WTC11 (cell line): Measurements from ENCODE around the gene STK16. TPM values are rescaled to one million over a fixed set of nuclear protein-coding genes. Genes with fewer than 3 reads are reported as not detected.

Source experiments
- ATAC-seq: fragments of 200-7000 bp; cut with Tn5 transposase; 2 replicates; pipeline ENCODE4 v1.10.0; 2021; ENCODE audit warnings: mild to moderate bottlenecking, moderate library complexity
- CTCF ChIA-PET: fragments of 300-600 bp; sonication (Branson Sonifier 250); formaldehyde crosslinking; loops from one replicate; lab custom pipeline; 2021; ENCODE audit warnings: antibody characterized with exemption; lab: Charles Lee
- POLR2A ChIA-PET: fragments of 350-600 bp; sonication (Branson Sonifier 250); formaldehyde crosslinking; loops from one replicate; lab custom pipeline; 2021; ENCODE audit warnings: antibody characterized with exemption; lab: Charles Lee
- DNase-seq: peaks from one replicate; pipeline ENCODE4 v3.0.0; 2021; ENCODE audit warnings: low spot score
- H3K27ac Mint-ChIP-seq: 2 replicates; pipeline ENCODE4 v1.8.0; 2021; ENCODE audit warnings: mixed read lengths
- H3K27me3 Mint-ChIP-seq: 2 replicates; pipeline ENCODE4 v1.8.0; 2021; ENCODE audit warnings: low read depth, mild to moderate bottlenecking, moderate library complexity, mixed read lengths
- H3K36me3 Mint-ChIP-seq: 2 replicates; pipeline ENCODE4 v1.8.0; 2021; ENCODE audit warnings: mixed read lengths
- H3K4me1 Mint-ChIP-seq: 2 replicates; pipeline ENCODE4 v1.8.0; 2022; ENCODE audit warnings: mixed read lengths
- H3K4me3 Mint-ChIP-seq: 2 replicates; pipeline ENCODE4 v1.8.0; 2021; ENCODE audit warnings: mild to moderate bottlenecking, moderate library complexity, mixed read lengths
- H3K9me3 Mint-ChIP-seq: 2 replicates; pipeline ENCODE4 v1.8.0; 2021; ENCODE audit warnings: mixed read lengths
- ATF2 ChIP-seq: sonication (generic); formaldehyde crosslinking; IDR thresholded peaks from 2 replicates; pipeline ENCODE4 v1.8.1; 2022; ENCODE audit warnings: low read depth, missing genetic modification reagents, borderline replicate concordance
- CDX4 ChIP-seq: fragments of 250-450 bp; sonication (Bioruptor Pico); IDR thresholded peaks from 2 replicates; pipeline ENCODE4 v1.9.0; 2021; ENCODE audit warnings: moderate library complexity, mild to moderate bottlenecking, inconsistent platforms, borderline replicate concordance
- CREM ChIP-seq: sonication (generic); formaldehyde crosslinking; IDR thresholded peaks from 2 replicates; pipeline ENCODE4 v1.8.1; 2022; ENCODE audit warnings: mild to moderate bottlenecking, missing genetic modification reagents, moderate library complexity
- ESRRA ChIP-seq: sonication (generic); formaldehyde crosslinking; IDR thresholded peaks from 2 replicates; pipeline ENCODE4 v1.8.1; 2022; ENCODE audit warnings: mild to moderate bottlenecking, missing genetic modification reagents, borderline replicate concordance
- FOXP1 ChIP-seq: sonication (generic); formaldehyde crosslinking; IDR thresholded peaks from 2 replicates; pipeline ENCODE4 v1.8.0; 2022; ENCODE audit warnings: missing genetic modification reagents, mild to moderate bottlenecking, moderate library complexity, borderline replicate concordance
- IRF2 ChIP-seq: sonication (generic); formaldehyde crosslinking; IDR thresholded peaks from 2 replicates; pipeline ENCODE4 v1.8.0; 2022; ENCODE audit warnings: low read depth, missing genetic modification reagents, borderline replicate concordance
- JUN ChIP-seq: sonication (generic); formaldehyde crosslinking; IDR thresholded peaks from 2 replicates; pipeline ENCODE4 v1.8.0; 2023; ENCODE audit warnings: mild to moderate bottlenecking, missing genetic modification reagents
- KAT7 ChIP-seq: sonication (generic); formaldehyde crosslinking; IDR thresholded peaks from 2 replicates; pipeline ENCODE4 v1.8.1; 2023; ENCODE audit warnings: missing genetic modification reagents, mild to moderate bottlenecking, borderline replicate concordance
- NFE2L1 ChIP-seq: sonication (generic); formaldehyde crosslinking; IDR thresholded peaks from 2 replicates; pipeline ENCODE4 v1.8.1; 2023; ENCODE audit warnings: missing genetic modification reagents
- NFYB ChIP-seq: sonication (generic); formaldehyde crosslinking; conservative IDR thresholded peaks from 2 replicates; pipeline ENCODE4 v1.8.0; 2022; ENCODE audit warnings: low read depth, missing genetic modification reagents
- NR1H2 ChIP-seq: sonication (generic); formaldehyde crosslinking; IDR thresholded peaks from 2 replicates; pipeline ENCODE4 v1.9.0; 2021; ENCODE audit warnings: mild to moderate bottlenecking, moderate library complexity, missing genetic modification reagents
- total RNA-seq: library from RNA; stranded (reverse); gene quantifications from 3 replicates; pipeline ENCODE4 v1.2.3, GENCODE V29; 2021
- TF ChIP-seq, protein P1 (sequence below): sonication (generic); formaldehyde crosslinking; conservative IDR thresholded peaks from 2 replicates; pipeline ENCODE4 v1.8.1; 2023; ENCODE audit warnings: mild to moderate bottlenecking, low read depth, missing genetic modification reagents, moderate library complexity
- TF ChIP-seq, protein P2 (sequence below): fragments of 200-600 bp; IDR thresholded peaks from 2 replicates; pipeline ENCODE4 v1.8.0; 2022; ENCODE audit warnings: antibody characterized with exemption
- TF ChIP-seq, protein P3 (sequence below): fragments of 250-450 bp; sonication (Bioruptor Pico); conservative IDR thresholded peaks from 2 replicates; pipeline ENCODE4 v1.9.0; 2021; ENCODE audit warnings: mild to moderate bottlenecking

Gene STK16
- total RNA-seq, 1 experiment from 2014 or later, result 27.5 TPM

GRCh38 chr2:219213026-219213415 lies 32.3 kb upstream of the STK16 start:
- H3K4me3 Mint-ChIP-seq, result no peak overlapping the region
- TF ChIP-seq KAT7 (CRISPR knock-in tag) (no peak), FOXP1 (no peak)
- TF ChIP-seq, all 79 proteins: peak for 0
- Mint-ChIP-seq H3K27me3 (no peaks in the 10 kb centered on the region), H3K4me1 (peaks cover 16% of the 10 kb centered on the region), H3K36me3 (peaks cover 59% of the 10 kb centered on the region), H3K9me3 (no peaks in the 10 kb centered on the region), H3K27ac (no peak overlapping the region)
- DNase-seq (no peak), ATAC-seq (no peak)
- ChIA-PET CTCF (no interaction called here), POLR2A (no interaction called here)

DNA sequence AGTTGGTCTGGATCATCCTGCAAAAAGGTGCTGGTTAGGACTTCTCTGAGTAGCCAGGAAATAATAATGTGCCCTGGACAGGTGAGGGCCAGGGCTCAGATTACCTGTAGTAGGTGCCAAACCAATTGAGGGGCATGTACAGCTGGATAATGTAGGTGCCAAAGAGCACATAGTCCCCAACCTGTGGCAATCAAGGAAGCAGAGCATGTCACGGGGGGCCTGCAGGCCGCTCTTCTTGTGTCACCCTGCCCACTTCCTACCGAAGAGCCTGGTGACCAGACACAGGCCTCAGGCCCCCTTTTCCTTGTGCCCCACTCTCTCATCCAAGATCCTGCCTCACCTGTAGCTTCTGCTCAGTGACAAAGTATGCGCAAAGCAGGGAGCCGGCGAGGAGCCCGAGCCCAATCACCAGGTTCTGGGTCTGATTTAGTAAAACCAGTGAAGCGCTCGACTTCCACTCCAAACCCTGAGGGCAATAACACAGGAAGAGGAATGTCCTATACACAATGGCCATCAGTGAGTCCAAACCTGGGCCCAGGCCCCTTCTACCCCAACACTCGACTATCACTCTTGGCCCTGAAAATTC lies 31.7 kb upstream of the STK16 start:
- TF ChIP-seq NFYB (CRISPR knock-in tag), result no peak
- no peak for TF ChIP-seq IRF2 (CRISPR knock-in tag)
- TF ChIP-seq, protein P1, sequence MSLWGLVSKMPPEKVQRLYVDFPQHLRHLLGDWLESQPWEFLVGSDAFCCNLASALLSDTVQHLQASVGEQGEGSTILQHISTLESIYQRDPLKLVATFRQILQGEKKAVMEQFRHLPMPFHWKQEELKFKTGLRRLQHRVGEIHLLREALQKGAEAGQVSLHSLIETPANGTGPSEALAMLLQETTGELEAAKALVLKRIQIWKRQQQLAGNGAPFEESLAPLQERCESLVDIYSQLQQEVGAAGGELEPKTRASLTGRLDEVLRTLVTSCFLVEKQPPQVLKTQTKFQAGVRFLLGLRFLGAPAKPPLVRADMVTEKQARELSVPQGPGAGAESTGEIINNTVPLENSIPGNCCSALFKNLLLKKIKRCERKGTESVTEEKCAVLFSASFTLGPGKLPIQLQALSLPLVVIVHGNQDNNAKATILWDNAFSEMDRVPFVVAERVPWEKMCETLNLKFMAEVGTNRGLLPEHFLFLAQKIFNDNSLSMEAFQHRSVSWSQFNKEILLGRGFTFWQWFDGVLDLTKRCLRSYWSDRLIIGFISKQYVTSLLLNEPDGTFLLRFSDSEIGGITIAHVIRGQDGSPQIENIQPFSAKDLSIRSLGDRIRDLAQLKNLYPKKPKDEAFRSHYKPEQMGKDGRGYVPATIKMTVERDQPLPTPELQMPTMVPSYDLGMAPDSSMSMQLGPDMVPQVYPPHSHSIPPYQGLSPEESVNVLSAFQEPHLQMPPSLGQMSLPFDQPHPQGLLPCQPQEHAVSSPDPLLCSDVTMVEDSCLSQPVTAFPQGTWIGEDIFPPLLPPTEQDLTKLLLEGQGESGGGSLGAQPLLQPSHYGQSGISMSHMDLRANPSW (CRISPR knock-in tag), result no peak
- TF ChIP-seq FOXP1, result no peak
- DNase-seq (no peak), ATAC-seq (no peak)
- no peak overlapping the region for H3K27ac Mint-ChIP-seq
- POLR2A ChIA-PET, result no interaction called here
- no peaks in the 10 kb centered on the region for H3K9me3 Mint-ChIP-seq
- H3K36me3 Mint-ChIP-seq, result peaks cover 54% of the 10 kb centered on the region
- CTCF ChIA-PET, result no interaction called here
- peaks cover 17% of the 10 kb centered on the region for H3K4me1 Mint-ChIP-seq
- no peaks in the 10 kb centered on the region for H3K27me3 Mint-ChIP-seq
- H3K4me3 Mint-ChIP-seq, result no peak overlapping the region

DNA sequence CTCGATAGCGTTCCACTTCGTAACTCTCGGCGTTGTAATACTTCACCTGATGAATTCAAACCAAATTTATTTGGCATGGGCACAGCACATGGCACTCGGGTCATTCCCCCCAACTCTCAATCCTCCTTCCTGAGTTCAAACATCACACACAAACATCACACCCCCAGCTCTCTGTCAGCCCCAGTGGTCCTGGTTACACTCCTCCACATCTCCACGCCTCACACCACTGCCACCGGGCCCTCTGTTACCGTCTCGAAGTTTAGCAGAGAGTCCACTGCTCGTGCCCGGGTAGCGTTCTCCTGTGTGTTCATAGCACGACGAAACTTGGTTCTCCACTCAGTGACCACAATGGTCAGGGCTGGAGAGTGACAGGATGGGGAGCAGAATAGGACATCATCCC lies 31.1 kb upstream of the STK16 start:
- Mint-ChIP-seq H3K4me3 (no peak overlapping the region), H3K36me3 (peaks cover 49% of the 10 kb centered on the region), H3K4me1 (peaks cover 19% of the 10 kb centered on the region), H3K27ac (no peak overlapping the region; the same call in 1 of the 2 replicates), H3K9me3 (no peaks in the 10 kb centered on the region), H3K27me3 (no peaks in the 10 kb centered on the region)
- CTCF ChIA-PET, result no interaction called here
- DNase-seq (no peak), ATAC-seq (no peak)
- POLR2A ChIA-PET, result no interaction called here
- TF ChIP-seq NR1H2 (no peak), JUN (CRISPR knock-in tag) (no peak), CDX4 (no peak), NFE2L1 (CRISPR knock-in tag) (no peak), ATF2 (CRISPR knock-in tag) (no peak), FOXP1 (no peak), CREM (CRISPR knock-in tag) (no peak), ESRRA (CRISPR knock-in tag) (no peak)
- TF ChIP-seq, protein P2, sequence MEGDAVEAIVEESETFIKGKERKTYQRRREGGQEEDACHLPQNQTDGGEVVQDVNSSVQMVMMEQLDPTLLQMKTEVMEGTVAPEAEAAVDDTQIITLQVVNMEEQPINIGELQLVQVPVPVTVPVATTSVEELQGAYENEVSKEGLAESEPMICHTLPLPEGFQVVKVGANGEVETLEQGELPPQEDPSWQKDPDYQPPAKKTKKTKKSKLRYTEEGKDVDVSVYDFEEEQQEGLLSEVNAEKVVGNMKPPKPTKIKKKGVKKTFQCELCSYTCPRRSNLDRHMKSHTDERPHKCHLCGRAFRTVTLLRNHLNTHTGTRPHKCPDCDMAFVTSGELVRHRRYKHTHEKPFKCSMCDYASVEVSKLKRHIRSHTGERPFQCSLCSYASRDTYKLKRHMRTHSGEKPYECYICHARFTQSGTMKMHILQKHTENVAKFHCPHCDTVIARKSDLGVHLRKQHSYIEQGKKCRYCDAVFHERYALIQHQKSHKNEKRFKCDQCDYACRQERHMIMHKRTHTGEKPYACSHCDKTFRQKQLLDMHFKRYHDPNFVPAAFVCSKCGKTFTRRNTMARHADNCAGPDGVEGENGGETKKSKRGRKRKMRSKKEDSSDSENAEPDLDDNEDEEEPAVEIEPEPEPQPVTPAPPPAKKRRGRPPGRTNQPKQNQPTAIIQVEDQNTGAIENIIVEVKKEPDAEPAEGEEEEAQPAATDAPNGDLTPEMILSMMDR, result no peak
- TF ChIP-seq, protein P3, sequence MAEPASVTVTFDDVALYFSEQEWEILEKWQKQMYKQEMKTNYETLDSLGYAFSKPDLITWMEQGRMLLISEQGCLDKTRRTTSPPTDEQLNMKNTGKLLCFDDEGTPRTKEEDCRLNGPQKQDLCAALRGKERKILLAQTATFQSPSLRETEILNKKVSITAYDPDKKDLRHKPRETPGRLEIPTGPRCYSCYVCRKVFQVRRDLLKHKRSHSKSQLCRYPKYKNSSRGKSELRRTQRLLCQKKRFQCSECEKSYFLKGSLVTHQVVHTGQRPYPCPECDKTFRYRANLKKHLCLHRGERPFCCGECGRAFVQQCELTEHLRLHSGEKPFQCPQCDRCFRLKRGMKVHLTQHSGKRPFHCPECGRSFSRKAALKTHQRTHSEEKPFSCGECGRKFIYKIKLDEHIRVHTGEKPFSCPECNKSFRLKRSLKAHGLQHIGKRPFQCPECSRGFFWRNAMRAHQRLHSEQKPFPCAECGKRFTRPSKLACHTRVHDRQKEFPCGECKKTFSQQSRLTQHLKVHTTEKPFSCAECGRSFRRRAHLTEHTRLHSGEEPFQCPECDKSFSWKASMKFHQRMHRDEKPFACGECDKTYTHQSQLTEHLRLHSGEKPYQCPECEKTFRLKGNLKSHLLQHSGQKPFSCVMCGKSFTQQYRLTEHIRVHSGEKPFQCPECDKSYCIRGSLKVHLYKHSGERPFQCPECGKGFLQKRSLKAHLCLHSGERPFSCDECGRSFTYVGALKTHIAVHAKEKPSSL (CRISPR knock-in tag), result no peak
